ENCODE results near the gene TGFBR1.
A peak's percentile ranks its signal among the peaks of the same experiment; 100 is the strongest.

TGFBR1 gene

GRCh38 chr9:99139868-99140267 is 35.0 kb downstream of the TGFBR1 start:
- Histone ChIP-seq H3K36me3 (ENCODE audit: control insufficient read depth in 2 of 2, insufficient read depth in 1 of 2, low read length in 2 of 2) (peaks cover 0 to 31% of the 10 kb centered on the region in 2 experiments; a peak in 2 of 3 replicates), H3K27ac (ENCODE audit: extremely low read depth, low read depth, low read length) (no peak overlapping the region), H3K4me3 (ENCODE audit: low read depth, low read length) (no peak overlapping the region), H3K4me1 (ENCODE audit: control insufficient read depth, insufficient read depth, low read length) (no peaks in the 10 kb centered on the region), H3K9me3 (ENCODE audit: control insufficient read depth, insufficient read depth, low read depth, low read length) (no peaks in the 10 kb centered on the region)
- POLR2A ChIA-PET = no interaction called here
- TF ChIP-seq BCL11B (tag by site-specific recombination; IDR thresholded peaks at IDR 0.05; ENCODE audit: low read depth) (no peak), ZNF776 (tag by site-specific recombination; IDR thresholded peaks at IDR 0.05; ENCODE audit: borderline replicate concordance) (no peak), ZNF571 (tag by site-specific recombination; IDR thresholded peaks at IDR 0.05) (no peak), ZNF704 (tag by site-specific recombination; IDR thresholded peaks at IDR 0.05) (no peak), PATZ1 (tag by site-specific recombination; IDR thresholded peaks at IDR 0.05) (no peak), IKZF3 (tag by site-specific recombination; IDR thresholded peaks at IDR 0.05) (no peak), ZNF354C (tag by site-specific recombination; IDR thresholded peaks at IDR 0.05; ENCODE audit: borderline replicate concordance, low read depth) (no peak), ZNF16 (tag by site-specific recombination; IDR thresholded peaks at IDR 0.05; ENCODE audit: low read depth) (no peak), ZNF837 (tag by site-specific recombination; IDR thresholded peaks at IDR 0.05) (no peak), ZNF404 (tag by site-specific recombination; IDR thresholded peaks at IDR 0.05) (no peak), ZNF292 (tag by site-specific recombination; IDR thresholded peaks at IDR 0.05; ENCODE audit: borderline replicate concordance, low read depth) (no peak), ZNF174 (tag by site-specific recombination; IDR thresholded peaks at IDR 0.05) (no peak), SP3 (tag by site-specific recombination; IDR thresholded peaks at IDR 0.05) (no peak), PRDM1 (tag by site-specific recombination; IDR thresholded peaks at IDR 0.05) (no peak), ZNF530 (tag by site-specific recombination; IDR thresholded peaks at IDR 0.05; ENCODE audit: low read depth) (no peak), REST (tag by site-specific recombination; IDR thresholded peaks at IDR 0.05) (no peak), ZNF140 (tag by site-specific recombination; IDR thresholded peaks at IDR 0.05) (no peak), ZNF664 (tag by site-specific recombination; IDR thresholded peaks at IDR 0.05) (no peak)
- CTCF ChIA-PET = interaction anchor here (0.6 to 9.3 kb wide), 15 partner anchors 13 to 332 kb away, joined by 3 to 89 read pairs (median 5); partner anchors contain the start of gene GALNT12

DNA sequence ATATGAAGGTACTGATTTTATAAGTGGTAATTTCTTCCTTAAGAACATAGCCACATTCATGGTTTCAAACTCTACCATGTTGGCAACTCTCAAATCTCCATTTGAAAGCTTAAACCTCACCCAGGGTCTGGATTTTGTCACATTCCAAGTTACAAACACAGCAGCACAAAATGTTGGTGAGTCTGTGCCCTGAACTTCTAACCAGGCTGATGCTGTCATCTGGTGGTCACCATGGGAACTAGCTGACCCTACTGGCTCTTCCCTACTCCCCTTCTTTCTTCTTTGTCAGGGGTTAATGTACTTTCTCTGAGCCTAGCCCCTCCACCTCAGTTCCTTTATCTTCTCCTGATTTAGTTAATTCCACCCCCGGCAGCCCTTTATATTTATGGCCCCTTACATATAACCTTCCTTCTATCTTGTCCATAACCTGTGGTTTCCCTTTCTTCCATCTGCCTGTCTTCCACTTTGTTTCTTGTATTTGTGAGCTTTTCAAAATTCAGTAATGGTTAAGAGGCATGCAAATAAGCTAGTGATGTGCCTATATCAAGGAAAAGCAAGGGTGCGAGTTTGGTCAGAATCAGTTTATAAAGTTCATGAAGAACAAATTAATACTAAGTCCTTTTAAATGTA is 35.9 kb downstream of the TGFBR1 start:
- H3K4me3 ChIP-seq (ENCODE audit: low read depth, low read length) = no peak overlapping the region
- H3K4me1 ChIP-seq (ENCODE audit: control insufficient read depth, insufficient read depth, low read length) = no peaks in the 10 kb centered on the region
- TF ChIP-seq, protein P1, sequence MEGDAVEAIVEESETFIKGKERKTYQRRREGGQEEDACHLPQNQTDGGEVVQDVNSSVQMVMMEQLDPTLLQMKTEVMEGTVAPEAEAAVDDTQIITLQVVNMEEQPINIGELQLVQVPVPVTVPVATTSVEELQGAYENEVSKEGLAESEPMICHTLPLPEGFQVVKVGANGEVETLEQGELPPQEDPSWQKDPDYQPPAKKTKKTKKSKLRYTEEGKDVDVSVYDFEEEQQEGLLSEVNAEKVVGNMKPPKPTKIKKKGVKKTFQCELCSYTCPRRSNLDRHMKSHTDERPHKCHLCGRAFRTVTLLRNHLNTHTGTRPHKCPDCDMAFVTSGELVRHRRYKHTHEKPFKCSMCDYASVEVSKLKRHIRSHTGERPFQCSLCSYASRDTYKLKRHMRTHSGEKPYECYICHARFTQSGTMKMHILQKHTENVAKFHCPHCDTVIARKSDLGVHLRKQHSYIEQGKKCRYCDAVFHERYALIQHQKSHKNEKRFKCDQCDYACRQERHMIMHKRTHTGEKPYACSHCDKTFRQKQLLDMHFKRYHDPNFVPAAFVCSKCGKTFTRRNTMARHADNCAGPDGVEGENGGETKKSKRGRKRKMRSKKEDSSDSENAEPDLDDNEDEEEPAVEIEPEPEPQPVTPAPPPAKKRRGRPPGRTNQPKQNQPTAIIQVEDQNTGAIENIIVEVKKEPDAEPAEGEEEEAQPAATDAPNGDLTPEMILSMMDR (tag by site-specific recombination; IDR thresholded peaks at IDR 0.05) = peak; percentile 56
- TF ChIP-seq ZNF654 (tag by site-specific recombination; IDR thresholded peaks at IDR 0.05; ENCODE audit: low read depth) = peak; percentile 46
- TF ChIP-seq PATZ1 (tag by site-specific recombination; IDR thresholded peaks at IDR 0.05) = no peak
- H3K36me3 ChIP-seq (ENCODE audit: control insufficient read depth in 2 of 2, insufficient read depth in 1 of 2, low read length in 2 of 2) = peaks cover 0 to 41% of the 10 kb centered on the region in 2 experiments; a peak in 2 of 3 replicates
- no peaks in the 10 kb centered on the region for H3K9me3 ChIP-seq (ENCODE audit: control insufficient read depth, insufficient read depth, low read depth, low read length)
- POLR2A ChIA-PET = no interaction called here
- H3K27ac ChIP-seq (ENCODE audit: extremely low read depth, low read depth, low read length) = no peak overlapping the region
- CTCF ChIA-PET = interaction anchor here (0.6 to 9.3 kb wide), 35 partner anchors 9 to 1361 kb away, joined by 3 to 89 read pairs (median 4); partner anchors contain the start of gene GALNT12

Measured in HEK293 (cell line).